ENCODE measurements around the gene VARS1.
"Not testable (repeated sequence)": the region's sequence is repeated elsewhere in the genome, so short reads cannot be mapped to it uniquely, and the experiment has no call there.

Gene VARS1

GRCh38 chr6:31822036-31822821 is 26.7 kb upstream of the VARS1 start:
- DNase-seq (ENCODE audit: low read depth in 3 of 3, low spot score in 1 of 3): peak in 1 of 3 donors; percentile 45

DNA sequence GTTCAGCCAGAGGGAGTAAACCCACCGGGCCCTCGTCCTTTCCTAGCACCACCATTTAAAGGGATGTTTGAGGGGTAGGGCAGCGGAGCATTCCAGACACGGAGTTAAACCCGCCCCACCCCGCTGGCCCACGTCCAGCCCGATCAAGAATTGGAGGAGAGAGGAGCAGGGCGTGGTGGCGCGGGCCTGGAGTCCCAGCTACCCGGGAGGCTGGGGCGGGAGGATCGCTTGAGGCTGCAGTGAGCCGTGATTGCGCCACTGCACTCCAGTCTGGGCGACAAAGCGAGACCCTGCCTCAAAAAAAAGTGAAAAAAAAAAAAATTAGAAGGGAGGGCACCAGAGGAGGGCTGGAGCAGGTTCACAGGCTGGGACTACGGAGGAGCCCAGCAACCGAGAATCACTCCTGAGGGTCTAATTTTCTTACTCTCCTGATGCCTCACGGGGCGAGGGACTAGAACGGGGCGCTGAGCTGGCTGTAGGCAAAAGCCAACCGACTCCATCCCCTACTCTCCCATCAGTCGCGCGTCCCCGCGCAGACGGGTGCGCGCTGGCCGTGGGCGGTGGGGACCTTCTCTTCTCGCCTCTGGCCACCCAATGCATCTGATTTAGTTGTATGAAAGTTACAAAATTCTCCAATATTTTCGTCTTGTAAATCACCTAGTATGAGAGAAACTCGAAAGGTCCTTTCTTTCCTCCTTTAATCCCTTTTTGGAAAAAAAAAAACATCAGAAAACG is 25.9 kb upstream of the VARS1 start:
- DNase-seq (ENCODE audit: low read depth in 3 of 3, low spot score in 1 of 3): peak in 1 of 3 donors; percentile 66

DNA sequence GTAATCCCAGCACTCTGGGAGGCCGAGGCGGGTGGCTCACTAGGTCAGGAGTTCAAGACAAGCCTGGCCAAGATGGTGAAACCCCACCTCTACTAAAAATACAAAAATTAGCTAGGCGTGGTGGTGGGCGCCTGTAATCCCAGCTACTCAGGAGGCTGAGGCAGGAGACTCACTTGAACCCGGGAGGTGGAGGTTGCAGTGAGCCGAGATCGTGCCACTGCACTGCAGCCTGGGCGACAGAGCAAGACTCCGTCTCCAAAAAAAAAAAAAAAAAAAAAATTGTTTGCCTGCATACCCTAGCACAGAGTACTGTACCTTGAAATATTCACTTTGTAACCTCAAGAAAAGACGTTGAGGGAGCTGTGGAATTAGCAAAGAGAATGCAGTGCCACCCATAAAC is 24.8 kb upstream of the VARS1 start:
- DNase-seq (ENCODE audit: low read depth in 3 of 3, low spot score in 1 of 3): not testable (repeated sequence)

GRCh38 chr6:31819871-31820299 is 24.3 kb upstream of the VARS1 start:
- no peak for DNase-seq (ENCODE audit: low read depth in 3 of 3, low spot score in 1 of 3)

DNA sequence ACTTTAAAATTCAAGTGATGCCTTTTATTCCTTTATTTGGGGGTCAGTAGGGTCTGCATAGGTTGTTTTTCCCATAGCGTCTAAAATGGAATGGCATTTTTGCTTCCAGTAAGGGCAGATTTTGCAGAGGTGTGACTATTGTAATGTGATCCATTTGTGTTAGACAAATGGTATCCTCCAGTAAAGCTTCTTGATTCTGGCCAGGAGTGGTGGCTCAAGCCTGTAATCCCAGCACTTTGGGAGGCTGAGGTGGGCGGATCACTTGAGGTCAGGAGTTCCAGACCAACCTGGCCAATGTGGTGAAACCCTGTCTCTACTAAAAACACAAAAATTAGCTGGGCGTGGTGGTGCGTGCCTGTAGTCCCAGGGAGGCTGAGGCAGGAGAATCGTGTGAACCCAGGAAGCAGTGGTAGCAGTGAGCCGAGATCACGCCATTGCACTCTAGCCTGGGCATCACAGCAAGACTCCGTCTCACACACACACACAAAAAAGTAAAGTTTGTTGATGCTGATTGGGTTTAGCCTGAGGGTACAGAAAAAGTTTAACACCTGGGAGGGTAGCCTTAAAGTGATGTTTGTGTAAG is 22.5 kb upstream of the VARS1 start:
- DNase-seq (ENCODE audit: low read depth in 3 of 3, low spot score in 1 of 3): not testable (repeated sequence)

DNA sequence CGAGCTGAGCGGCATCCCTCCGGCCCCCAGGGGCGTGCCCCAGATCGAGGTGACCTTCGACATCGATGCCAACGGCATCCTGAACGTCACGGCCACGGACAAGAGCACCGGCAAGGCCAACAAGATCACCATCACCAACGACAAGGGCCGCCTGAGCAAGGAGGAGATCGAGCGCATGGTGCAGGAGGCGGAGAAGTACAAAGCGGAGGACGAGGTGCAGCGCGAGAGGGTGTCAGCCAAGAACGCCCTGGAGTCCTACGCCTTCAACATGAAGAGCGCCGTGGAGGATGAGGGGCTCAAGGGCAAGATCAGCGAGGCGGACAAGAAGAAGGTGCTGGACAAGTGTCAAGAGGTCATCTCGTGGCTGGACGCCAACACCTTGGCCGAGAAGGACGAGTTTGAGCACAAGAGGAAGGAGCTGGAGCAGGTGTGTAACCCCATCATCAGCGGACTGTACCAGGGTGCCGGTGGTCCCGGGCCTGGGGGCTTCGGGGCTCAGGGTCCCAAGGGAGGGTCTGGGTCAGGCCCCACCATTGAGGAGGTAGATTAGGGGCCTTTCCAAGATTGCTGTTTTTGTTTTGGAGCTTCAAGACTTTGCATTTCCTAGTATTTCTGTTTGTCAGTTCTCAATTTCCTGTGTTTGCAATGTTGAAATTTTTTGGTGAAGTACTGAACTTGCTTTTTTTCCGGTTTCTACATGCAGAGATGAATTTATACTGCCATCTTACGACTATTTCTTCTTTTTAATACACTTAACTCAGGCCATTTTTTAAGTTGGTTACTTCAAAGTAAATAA is 21.8 kb upstream of the VARS1 start:
- DNase-seq (ENCODE audit: low read depth in 3 of 3, low spot score in 1 of 3): not testable (repeated sequence)

DNA sequence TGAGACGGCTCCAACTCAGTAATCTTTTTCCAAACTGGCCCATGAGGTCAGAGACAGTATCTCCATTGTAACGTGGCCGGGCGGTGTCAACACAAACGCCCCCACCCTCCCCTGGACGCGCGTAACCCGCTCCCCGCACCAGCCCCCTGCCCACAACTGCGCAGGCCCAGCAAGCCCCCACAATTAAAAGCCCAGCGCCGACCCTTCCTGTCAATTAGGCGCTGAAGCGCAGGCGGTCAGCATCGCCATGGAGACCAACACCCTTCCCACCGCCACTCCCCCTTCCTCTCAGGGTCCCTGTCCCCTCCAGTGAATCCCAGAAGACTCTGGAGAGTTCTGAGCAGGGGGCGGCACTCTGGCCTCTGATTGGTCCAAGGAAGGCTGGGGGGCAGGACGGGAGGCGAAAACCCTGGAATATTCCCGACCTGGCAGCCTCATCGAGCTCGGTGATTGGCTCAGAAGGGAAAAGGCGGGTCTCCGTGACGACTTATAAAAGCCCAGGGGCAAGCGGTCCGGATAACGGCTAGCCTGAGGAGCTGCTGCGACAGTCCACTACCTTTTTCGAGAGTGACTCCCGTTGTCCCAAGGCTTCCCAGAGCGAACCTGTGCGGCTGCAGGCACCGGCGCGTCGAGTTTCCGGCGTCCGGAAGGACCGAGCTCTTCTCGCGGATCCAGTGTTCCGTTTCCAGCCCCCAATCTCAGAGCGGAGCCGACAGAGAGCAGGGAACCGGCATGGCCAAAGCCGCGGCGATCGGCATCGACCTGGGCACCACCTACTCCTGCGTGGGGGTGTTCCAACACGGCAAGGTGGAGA is 19.7 kb upstream of the VARS1 start, which contains the start of the genes HSPA1A and HSPA1L:
Gene HSPA1A (plus strand): TSS at position 519 of the 814 bp plus-strand sequence. CDS start 214 bp downstream, at position 733.
Gene HSPA1L (minus strand): TSS at position 259 of the 814 bp plus-strand sequence. CDS start 3,311 bp downstream, outside the sequence.
- DNase-seq (ENCODE audit: low read depth in 3 of 3, low spot score in 1 of 3): no peak

DNA sequence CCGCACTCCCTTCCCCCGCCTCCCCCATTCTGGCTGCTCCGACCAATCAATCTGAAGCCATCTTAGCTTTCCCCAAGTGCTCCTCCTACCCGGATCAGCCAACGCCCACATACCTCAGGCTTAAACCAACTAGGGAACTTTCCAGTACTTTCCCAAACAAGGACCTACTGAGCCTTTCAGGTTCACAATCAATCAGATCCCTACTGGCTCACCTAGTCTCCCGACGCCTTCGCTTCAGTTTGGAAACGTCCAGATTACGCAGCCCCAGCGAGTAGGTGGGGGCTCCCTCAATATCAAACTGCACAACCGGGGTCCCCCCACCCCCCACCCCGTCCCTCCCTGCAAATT is 19.1 kb upstream of the VARS1 start:
- no peak for DNase-seq (ENCODE audit: low read depth in 3 of 3, low spot score in 1 of 3)

DNA sequence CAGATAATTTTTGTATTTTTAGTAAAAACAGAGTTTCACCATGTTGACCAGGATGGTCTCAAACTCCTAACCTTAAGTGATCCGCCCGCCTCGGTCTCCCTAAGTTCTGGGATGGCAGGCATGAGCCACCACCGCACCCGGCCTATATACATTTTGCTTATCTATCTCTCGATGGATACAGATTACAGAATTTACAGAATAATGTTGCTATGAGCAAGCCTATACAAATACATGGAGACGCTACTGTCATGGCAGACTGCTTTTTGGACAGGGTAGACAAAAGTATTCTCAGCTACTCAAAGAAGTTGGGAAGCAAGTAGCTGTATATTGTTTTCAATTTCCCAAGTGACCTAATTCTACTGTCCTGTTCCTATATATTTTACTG is 17.9 kb upstream of the VARS1 start:
- no peak for DNase-seq (ENCODE audit: low read depth in 3 of 3, low spot score in 1 of 3)

- no peak for DNase-seq (ENCODE audit: low read depth in 3 of 3, low spot score in 1 of 3)
Observed at GRCh38 chr6:31811645-31812044, 16.1 kb upstream of the VARS1 start.

- not testable (repeated sequence) for DNase-seq (ENCODE audit: low read depth in 3 of 3, low spot score in 1 of 3)
Observed at GRCh38 chr6:31808599-31808998, 13.0 kb upstream of the VARS1 start.

DNA sequence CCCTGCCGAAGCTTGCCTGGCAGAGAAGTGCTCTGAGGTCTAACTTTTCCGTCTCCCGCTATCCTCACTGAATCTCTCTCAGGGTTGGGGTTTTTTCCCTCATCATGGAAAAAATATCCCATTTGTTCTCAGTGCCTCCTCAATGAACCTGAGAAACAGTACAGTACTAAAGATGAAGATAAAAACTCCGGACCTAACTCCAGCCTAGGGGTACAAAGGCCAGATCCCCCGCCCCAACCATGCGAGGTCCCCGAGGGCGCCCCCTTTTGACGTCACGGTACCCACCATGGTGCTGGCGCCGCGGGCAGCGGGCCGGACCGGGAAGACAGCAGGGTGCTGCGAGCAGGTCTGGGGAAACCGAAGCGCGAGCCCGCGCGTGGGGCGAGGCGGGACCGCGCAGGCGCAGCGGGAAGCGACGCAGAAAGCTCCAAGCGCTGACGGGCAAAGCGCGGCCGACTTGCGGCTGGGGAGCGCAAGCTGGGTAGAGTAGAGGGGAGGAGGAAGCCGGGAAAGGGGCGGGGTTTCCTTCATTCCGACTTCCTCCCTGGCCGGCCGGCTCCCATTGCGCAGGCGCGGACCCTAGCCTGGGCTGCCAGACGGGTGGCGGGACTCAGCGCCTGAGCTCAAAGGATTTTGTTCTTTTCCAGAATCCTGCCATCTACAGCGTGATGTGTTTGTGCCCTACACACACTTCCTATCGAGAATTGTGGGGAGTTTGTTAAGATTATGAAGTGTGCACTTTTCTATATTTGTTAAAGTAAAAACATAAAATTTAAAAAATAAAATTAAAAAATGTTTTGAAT is 11.1 kb upstream of the VARS1 start, which contains the start of gene LSM2:
Gene LSM2 (minus strand): TSS at position 497 of the 803 bp plus-strand sequence. CDS start 209 bp downstream, at position 288.
- DNase-seq (ENCODE audit: low read depth in 3 of 3, low spot score in 1 of 3): peak; percentile 90 to 96 (median 95)

DNA sequence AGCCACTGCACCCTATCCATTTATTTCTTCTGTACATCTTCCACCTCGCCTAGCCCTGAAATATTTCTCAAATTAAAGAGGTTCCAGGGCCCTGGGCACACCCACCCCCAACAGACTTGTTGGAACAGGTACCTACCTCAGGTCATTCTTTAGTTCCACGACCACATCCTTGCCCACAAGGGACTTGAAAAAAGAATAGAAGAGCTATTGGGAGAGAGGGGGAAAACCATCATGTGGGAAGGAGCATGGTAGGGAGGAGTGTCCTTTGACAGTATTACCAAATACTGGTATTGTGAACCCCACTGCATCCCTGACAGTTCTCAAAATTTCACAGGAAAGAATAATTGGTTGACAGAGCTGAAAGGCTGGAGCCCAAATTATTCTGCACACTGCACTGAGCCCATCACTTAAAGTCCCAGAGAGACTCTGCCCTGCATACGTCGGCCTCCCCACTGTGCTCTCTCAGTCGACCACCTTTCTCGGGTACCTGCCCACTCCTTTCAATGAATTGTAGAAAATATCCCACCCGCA is 10.5 kb upstream of the VARS1 start:
- DNase-seq (ENCODE audit: low read depth in 3 of 3, low spot score in 1 of 3): no peak

- DNase-seq (ENCODE audit: low read depth in 3 of 3, low spot score in 1 of 3): not testable (repeated sequence)
Observed at GRCh38 chr6:31801031-31801927, 5.7 kb upstream of the VARS1 start.

- DNase-seq (ENCODE audit: low read depth in 3 of 3, low spot score in 1 of 3): no peak
Observed at GRCh38 chr6:31799781-31800180, 4.2 kb upstream of the VARS1 start.

DNA sequence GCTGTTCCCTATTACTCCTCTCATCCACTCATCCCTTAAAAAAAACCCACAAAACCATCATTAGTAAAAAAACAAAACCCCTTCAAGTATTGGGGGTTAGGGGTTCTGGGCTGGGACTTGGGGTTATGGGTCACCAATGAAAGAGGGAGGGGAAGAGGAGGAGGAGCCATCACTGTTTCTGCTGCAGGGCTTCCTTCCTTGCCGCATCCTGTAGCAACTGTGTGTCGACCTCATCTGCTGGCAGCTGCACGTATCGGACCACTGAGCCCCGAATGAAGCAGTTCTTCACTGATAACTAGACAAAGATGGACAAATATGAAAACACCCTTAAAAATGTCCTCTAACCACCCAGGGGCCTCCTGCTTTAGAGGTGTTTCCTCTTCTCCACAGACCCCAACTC is 2.0 kb upstream of the VARS1 start:
- DNase-seq (ENCODE audit: low read depth in 3 of 3, low spot score in 1 of 3): no peak

DNA sequence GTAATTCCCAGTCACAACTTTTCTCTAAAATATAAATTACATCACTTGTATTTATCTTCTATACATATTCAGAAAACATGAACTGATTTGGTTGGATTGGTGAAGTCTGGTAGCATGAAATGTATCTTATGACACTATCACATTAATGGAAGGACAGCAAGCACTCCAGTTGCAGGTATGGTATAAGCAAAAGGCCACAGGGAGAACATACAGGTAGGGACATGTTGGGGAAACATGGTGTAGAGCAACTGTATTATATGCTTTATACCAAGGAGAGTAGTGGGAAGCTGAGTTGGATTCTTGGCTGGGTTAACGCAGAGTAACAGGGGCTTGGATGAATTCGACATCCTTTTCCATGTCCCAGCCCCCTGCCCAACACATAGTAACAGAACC is 1.4 kb upstream of the VARS1 start:
- DNase-seq (ENCODE audit: low read depth in 3 of 3, low spot score in 1 of 3): no peak
